Activated CD8-positive, alpha-beta memory T cell treated with anti-CD3 and anti-CD28 coated beads, Interleukin-2, amount 50 U/mL, for 48 hours (primary cell): ENCODE measurements around the gene PTPRN2.
"Not testable (repeated sequence)": the region's sequence is repeated elsewhere in the genome, so short reads cannot be mapped to it uniquely, and the experiment has no call there.

ENCODE experiments used
- DNase-seq: peaks from one replicate; pipeline ENCODE4 v3.0.0-alpha.2; 2020

PTPRN2 gene

GRCh38 chr7:157952050-157952667, 635.5 kb downstream of the PTPRN2 start:
- DNase-seq, result no peak

GRCh38 chr7:157951300-157952049, 636.1 kb downstream of the PTPRN2 start:
- no peak for DNase-seq

GRCh38 chr7:157949711-157950110, 637.9 kb downstream of the PTPRN2 start:
- DNase-seq, result no peak

- DNase-seq, result no peak
Measured at GRCh38 chr7:157947504-157947903, 640.1 kb downstream of the PTPRN2 start.

GRCh38 chr7:157946398-157947060, 641.1 kb downstream of the PTPRN2 start:
- DNase-seq, result no peak

GRCh38 chr7:157945401-157945800, 642.2 kb downstream of the PTPRN2 start:
- DNase-seq, result no peak

GRCh38 chr7:157944734-157945291, 642.8 kb downstream of the PTPRN2 start:
- peak; percentile 17 for DNase-seq

- DNase-seq, result no peak
Measured at GRCh38 chr7:157944051-157944450, 643.6 kb downstream of the PTPRN2 start.

GRCh38 chr7:157943561-157943960, 644.1 kb downstream of the PTPRN2 start:
- DNase-seq, result peak; percentile 13

- no peak for DNase-seq
Measured at GRCh38 chr7:157941210-157941609, 646.4 kb downstream of the PTPRN2 start.

- DNase-seq, result no peak
Measured at GRCh38 chr7:157940497-157940896, 647.1 kb downstream of the PTPRN2 start.

- peak; percentile 36 for DNase-seq
Measured at GRCh38 chr7:157938211-157938610, 649.4 kb downstream of the PTPRN2 start.

- no peak for DNase-seq
Measured at GRCh38 chr7:157937406-157937805, 650.2 kb downstream of the PTPRN2 start.

GRCh38 chr7:157936976-157937375, 650.6 kb downstream of the PTPRN2 start:
- DNase-seq, result no peak

GRCh38 chr7:157935721-157936120, 651.9 kb downstream of the PTPRN2 start:
- not testable (repeated sequence) for DNase-seq

GRCh38 chr7:157933219-157934155, 654.1 kb downstream of the PTPRN2 start:
- not testable (repeated sequence) for DNase-seq

GRCh38 chr7:157932498-157933218, 655.0 kb downstream of the PTPRN2 start:
- DNase-seq, result no peak

GRCh38 chr7:157930926-157931466, 656.6 kb downstream of the PTPRN2 start:
- DNase-seq, result peak; percentile 42

GRCh38 chr7:157930441-157930840, 657.2 kb downstream of the PTPRN2 start:
- DNase-seq, result peak; percentile 15

GRCh38 chr7:157929671-157930070, 658.0 kb downstream of the PTPRN2 start:
- no peak for DNase-seq

GRCh38 chr7:157928808-157929425, 658.7 kb downstream of the PTPRN2 start:
- no peak for DNase-seq
